Stomach (tissue), 19 donors: ENCODE results near the gene AZGP1. TPM values are rescaled to one million over a fixed set of nuclear protein-coding genes. Genes with fewer than 3 reads are reported as not detected.

Experiments used
- DNase-seq, 2 donors: peaks; one replicate each; pipeline versions ENCODE4 v3.0.0 to v3.0.0-alpha.2; 2013 to 2019
- H3K27ac ChIP-seq, 5 donors: fragments of 200-600 bp in 4 of 5; sonication (generic) in 4 of 5; one replicate each; pipeline ENCODE4 v1.5.1; 2013 to 2019; ENCODE audit warnings: mild to moderate bottlenecking in 1 of 5, moderate library complexity in 1 of 5
- H3K27me3 ChIP-seq, 3 donors: fragments of 200-600 bp; sonication (generic); one replicate each; pipeline ENCODE4 v1.5.1; 2017 to 2019; ENCODE audit warnings: mixed run types in 1 of 3
- H3K36me3 ChIP-seq, 4 donors: fragments of 200-600 bp; sonication (generic); 1 replicate in 3 of 4; 2 replicates in 1 of 4; pipeline ENCODE4 v1.5.1; 2016 to 2019
- H3K4me1 ChIP-seq, 4 donors: fragments of 200-600 bp; sonication (generic); one replicate each; pipeline ENCODE4 v1.5.1; 2016 to 2019
- H3K4me3 ChIP-seq, 4 donors: fragments of 200-600 bp; sonication (generic) in 3 of 4; one replicate each; pipeline ENCODE4 v1.5.1; 2016 to 2019; ENCODE audit warnings: mild to moderate bottlenecking in 1 of 4
- H3K9me3 ChIP-seq, 4 donors: fragments of 200-600 bp; sonication (generic); one replicate each; pipeline ENCODE4 v1.5.1; 2016 to 2019
- EP300 ChIP-seq: sonication (generic); formaldehyde crosslinking; IDR thresholded peaks from one replicate; pipeline ENCODE4 v1.6.1; 2017; ENCODE audit warnings: antibody characterized with exemption
- POLR2A ChIP-seq, 4 donors: fragments of 450-650 bp; IDR thresholded peaks; one replicate each; pipeline ENCODE4 v1.6.1; 2016; ENCODE audit warnings: antibody characterized with exemption in 4 of 4, control low read depth in 2 of 4, mild to moderate bottlenecking in 1 of 4, moderate library complexity in 1 of 4
- POLR2AphosphoS5 ChIP-seq, 3 donors: sonication (generic); formaldehyde crosslinking; IDR thresholded peaks; one replicate each; pipeline ENCODE4 v1.6.1; 2016; ENCODE audit warnings: antibody characterized with exemption in 3 of 3
- WGBS, 5 donors: extraction: QIAGEN DNeasy Blood & Tissue Kit in 3 of 5; methylation state at CpG; one replicate each; pipeline versions ENCODE4 v1.1.5 to v1.1.7; 2013 to 2018; 5-methylcytosine and 5-hydroxymethylcytosine counted together
- intact Hi-C: fragments of 100-400 bp; cut with DNase I; formaldehyde crosslinking; loops from one replicate; pipeline ENCODE4 v1.15.1; 2023; ENCODE audit warnings: low total_unique reads
- long read RNA-seq, 10 donors: transcript quantifications; one replicate each; lab custom pipeline, GENCODE V29; 2026
- polyA plus RNA-seq, 3 donors: library from polyadenylated mRNA; stranded (reverse); fragments of 200-250 nt; gene quantifications; one replicate each; pipeline ENCODE4 v1.2.3, GENCODE V29; 2013
- total RNA-seq, 5 donors: library from RNA; depleted of rRNA; stranded (reverse); fragments of >200 nt; gene quantifications; one replicate each; pipeline versions ENCODE4 v1.1.0 to v1.2.3, GENCODE V29; 2014 to 2016
- TF ChIP-seq, protein P1 (sequence below), 7 experiments: fragments of 450-650 bp in 4 of 7; fragments of 200-600 bp in 3 of 7; sonication (generic) in 3 of 7; IDR thresholded peaks; one replicate each; pipeline ENCODE4 v1.5.1; 2016 to 2019; ENCODE audit warnings: antibody characterized with exemption in 7 of 7, control low read depth in 2 of 7, mild to moderate bottlenecking in 1 of 7
- donor health status: healthy with polysubstance abuse.
- donor health status: Bipolar disorder and iron deficiency.
- donor health status: healthy.

Gene AZGP1
- 10 to 100 TPM in 2 of 5 donors, 1 to 10 TPM in 2, not detected in 1; 6.8 to 92.3 (median 32.7) TPM for total RNA-seq
- polyA plus RNA-seq: 100 to 1,000 TPM; 235 to 461 (median 422) TPM
- long read RNA-seq, donor 1, transcript AZGP1-204 (2 exons, 787 nt): major isoform, 10 of 20 reads
- long read RNA-seq, donor 1, transcript AZGP1-201 (4 exons, 1,307 nt): minor isoform, 7 of 20 reads
- long read RNA-seq, donor 1, partial matches to known transcripts: 0 of 20 reads
- long read RNA-seq, donor 1, other reads (novel, unspliced or antisense): 0 of 20 reads
- long read RNA-seq, donor 2, partial matches to known transcripts: 0 of 3 reads
- long read RNA-seq, donor 2, other reads (novel, unspliced or antisense): 0 of 3 reads
- long read RNA-seq, donor 3, partial matches to known transcripts: 0 of 2 reads
- long read RNA-seq, donor 3, other reads (novel, unspliced or antisense): 0 of 2 reads
- long read RNA-seq, donor 4: 0 reads
- long read RNA-seq, donor 5, partial matches to known transcripts: 0 of 2 reads
- long read RNA-seq, donor 5, other reads (novel, unspliced or antisense): 0 of 2 reads
- long read RNA-seq, donor 6, partial matches to known transcripts: 0 of 7 reads
- long read RNA-seq, donor 6, other reads (novel, unspliced or antisense): 0 of 7 reads
- long read RNA-seq, donor 7: 0 reads
- long read RNA-seq, donor 8, partial matches to known transcripts: 0 of 2 reads
- long read RNA-seq, donor 8, other reads (novel, unspliced or antisense): 0 of 2 reads
- long read RNA-seq, donor 9, partial matches to known transcripts: 0 of 2 reads
- long read RNA-seq, donor 9, other reads (novel, unspliced or antisense): 0 of 2 reads
- long read RNA-seq, donor 10, partial matches to known transcripts: 0 of 3 reads
- long read RNA-seq, donor 10, other reads (novel, unspliced or antisense): 0 of 3 reads

DNA sequence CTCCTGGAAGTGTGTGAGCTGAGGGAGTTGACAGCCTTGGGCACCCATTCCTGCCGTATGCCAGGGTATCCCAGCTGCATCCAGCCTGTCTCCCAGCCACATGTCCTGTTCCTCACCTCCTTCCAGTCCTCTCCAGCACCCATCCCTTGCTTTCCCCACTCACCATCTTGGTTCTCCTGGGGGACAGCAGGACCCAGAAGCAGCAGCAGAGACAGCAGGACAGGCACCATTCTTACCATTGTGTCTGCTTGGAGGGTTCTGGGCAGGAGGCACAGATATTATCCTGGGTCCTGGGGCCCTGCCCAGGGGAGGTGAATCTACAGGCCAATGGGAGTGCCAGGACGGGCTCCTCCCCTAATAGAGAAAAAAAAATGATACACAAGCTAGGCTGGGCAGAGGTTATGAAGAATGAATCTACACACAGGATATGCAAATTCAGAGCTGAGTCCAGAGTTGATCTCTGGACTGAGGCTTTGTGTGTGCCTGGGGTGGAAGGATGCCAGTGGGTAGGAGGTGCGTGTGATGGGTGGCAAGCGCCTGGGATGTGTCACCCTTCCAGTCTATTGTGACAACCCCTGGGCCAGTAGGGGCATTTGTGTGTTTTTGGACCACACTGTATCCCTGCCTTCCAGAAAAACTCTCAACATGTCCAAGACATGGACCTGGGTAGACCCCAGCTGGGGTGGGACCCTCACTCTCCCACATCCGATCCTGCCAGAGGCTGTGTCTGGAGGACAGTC, at the start of gene AZGP1:
Gene AZGP1, minus strand, starts transcription at position 250 of the 740 bp plus-strand sequence. Its CDS starts 11 bp downstream, at position 239.
- 36 to 62% (median 41%) methylated on average over 5 of the region's 5 CpGs for WGBS, 5 donors
- H3K27ac ChIP-seq: peak within 1 kb of the TSS; percentile 20 to 86 (median 44)
- H3K27me3 ChIP-seq: no peaks in the 10 kb centered on the region

DNA sequence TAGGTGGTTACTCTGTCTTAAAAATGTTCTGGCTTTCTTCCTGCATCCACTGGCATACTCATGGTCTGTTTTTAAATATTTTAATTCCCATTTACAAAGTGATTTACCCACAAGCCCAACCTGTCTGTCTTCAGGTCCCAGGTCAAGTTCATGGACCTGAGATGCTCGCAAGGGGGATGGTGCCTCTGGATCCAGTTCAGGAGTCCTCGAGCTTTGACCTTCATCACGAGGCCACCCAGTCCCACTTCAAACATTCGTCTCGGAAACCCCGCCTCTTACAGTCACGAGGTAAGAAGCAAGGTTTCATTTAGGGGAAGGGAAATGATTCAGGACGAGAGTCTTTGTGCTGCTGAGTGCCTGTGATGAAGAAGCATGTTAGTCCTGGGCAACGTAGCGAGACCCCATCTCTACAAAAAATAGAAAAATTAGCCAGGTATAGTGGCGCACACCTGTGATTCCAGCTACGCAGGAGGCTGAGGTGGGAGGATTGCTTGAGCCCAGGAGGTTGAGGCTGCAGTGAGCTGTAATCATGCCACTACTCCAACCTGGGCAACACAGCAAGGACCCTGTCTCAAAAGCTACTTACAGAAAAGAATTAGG, 48.3 kb upstream of the AZGP1 start:
- Histone ChIP-seq H3K27me3 (no peaks in the 10 kb centered on the region), H3K36me3 (peaks cover 40 to 83% (median 79%) of the 10 kb centered on the region in 4 donors), H3K4me1 (peaks cover 39 to 62% (median 47%) of the 10 kb centered on the region in 4 donors), H3K27ac (peak overlapping the region; percentile 15 to 100 (median 76)), H3K4me3 (peak overlapping the region in 1 of 4 donors; percentile 9), H3K9me3 (no peaks in the 10 kb centered on the region)
- WGBS, 5 donors: 54 to 71% (median 69%) methylated on average over 12 of the region's 12 CpGs
- intact Hi-C loops: no loop called here
- no peak for DNase-seq
- TF ChIP-seq POLR2A (IDR thresholded peaks at IDR 0.05) (no peak), EP300 (no peak), POLR2AphosphoS5 (IDR thresholded peaks at IDR 0.05) (no peak)
- TF ChIP-seq, protein P1, sequence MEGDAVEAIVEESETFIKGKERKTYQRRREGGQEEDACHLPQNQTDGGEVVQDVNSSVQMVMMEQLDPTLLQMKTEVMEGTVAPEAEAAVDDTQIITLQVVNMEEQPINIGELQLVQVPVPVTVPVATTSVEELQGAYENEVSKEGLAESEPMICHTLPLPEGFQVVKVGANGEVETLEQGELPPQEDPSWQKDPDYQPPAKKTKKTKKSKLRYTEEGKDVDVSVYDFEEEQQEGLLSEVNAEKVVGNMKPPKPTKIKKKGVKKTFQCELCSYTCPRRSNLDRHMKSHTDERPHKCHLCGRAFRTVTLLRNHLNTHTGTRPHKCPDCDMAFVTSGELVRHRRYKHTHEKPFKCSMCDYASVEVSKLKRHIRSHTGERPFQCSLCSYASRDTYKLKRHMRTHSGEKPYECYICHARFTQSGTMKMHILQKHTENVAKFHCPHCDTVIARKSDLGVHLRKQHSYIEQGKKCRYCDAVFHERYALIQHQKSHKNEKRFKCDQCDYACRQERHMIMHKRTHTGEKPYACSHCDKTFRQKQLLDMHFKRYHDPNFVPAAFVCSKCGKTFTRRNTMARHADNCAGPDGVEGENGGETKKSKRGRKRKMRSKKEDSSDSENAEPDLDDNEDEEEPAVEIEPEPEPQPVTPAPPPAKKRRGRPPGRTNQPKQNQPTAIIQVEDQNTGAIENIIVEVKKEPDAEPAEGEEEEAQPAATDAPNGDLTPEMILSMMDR (IDR thresholded peaks at IDR 0.05): no peak

More for the DNA sequence above, at the start of gene AZGP1:
- Histone ChIP-seq H3K4me1 (peaks cover 0 to 10% (median 2%) of the 10 kb centered on the region in 4 donors), H3K9me3 (no peaks in the 10 kb centered on the region), H3K36me3 (peaks cover 0 to 4% (median 0%) of the 10 kb centered on the region in 4 donors), H3K4me3 (peak within 1 kb of the TSS; percentile 2 to 35 (median 27))
- TF ChIP-seq EP300: no peak
- peak in 1 of 3 donors; percentile 18 for TF ChIP-seq POLR2AphosphoS5 (IDR thresholded peaks at IDR 0.05)
- peak in 1 of 4 donors; percentile 22 for TF ChIP-seq POLR2A (IDR thresholded peaks at IDR 0.05)
- intact Hi-C loops: no loop called here
- DNase-seq: peak; percentile 32 to 59

DNA sequence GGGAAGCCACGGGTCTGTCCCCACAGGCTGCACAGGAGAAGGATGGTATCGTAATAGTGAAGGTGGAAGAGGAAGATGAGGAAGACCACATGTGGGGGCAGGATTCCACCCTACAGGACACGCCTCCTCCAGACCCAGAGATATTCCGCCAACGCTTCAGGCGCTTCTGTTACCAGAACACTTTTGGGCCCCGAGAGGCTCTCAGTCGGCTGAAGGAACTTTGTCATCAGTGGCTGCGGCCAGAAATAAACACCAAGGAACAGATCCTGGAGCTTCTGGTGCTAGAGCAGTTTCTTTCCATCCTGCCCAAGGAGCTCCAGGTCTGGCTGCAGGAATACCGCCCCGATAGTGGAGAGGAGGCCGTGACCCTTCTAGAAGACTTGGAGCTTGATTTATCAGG, 47.7 kb upstream of the AZGP1 start:
- H3K9me3 ChIP-seq: no peaks in the 10 kb centered on the region
- no peak for DNase-seq
- intact Hi-C loops: no loop called here
- 63 to 81% (median 73%) methylated on average over 8 to 12 of the region's 12 CpGs for WGBS, 5 donors
- peaks cover 40 to 83% (median 77%) of the 10 kb centered on the region in 4 donors for H3K36me3 ChIP-seq
- peaks cover 45 to 67% (median 53%) of the 10 kb centered on the region in 4 donors for H3K4me1 ChIP-seq
- H3K27ac ChIP-seq: peak overlapping the region; percentile 71 to 100 (median 90)
- H3K4me3 ChIP-seq: peak overlapping the region in 1 of 4 donors; percentile 9
- no peak for TF ChIP-seq POLR2A (IDR thresholded peaks at IDR 0.05)
- TF ChIP-seq, protein P1 (IDR thresholded peaks at IDR 0.05): no peak
- no peak for TF ChIP-seq EP300
- no peak for TF ChIP-seq POLR2AphosphoS5 (IDR thresholded peaks at IDR 0.05)
- H3K27me3 ChIP-seq: no peaks in the 10 kb centered on the region

DNA sequence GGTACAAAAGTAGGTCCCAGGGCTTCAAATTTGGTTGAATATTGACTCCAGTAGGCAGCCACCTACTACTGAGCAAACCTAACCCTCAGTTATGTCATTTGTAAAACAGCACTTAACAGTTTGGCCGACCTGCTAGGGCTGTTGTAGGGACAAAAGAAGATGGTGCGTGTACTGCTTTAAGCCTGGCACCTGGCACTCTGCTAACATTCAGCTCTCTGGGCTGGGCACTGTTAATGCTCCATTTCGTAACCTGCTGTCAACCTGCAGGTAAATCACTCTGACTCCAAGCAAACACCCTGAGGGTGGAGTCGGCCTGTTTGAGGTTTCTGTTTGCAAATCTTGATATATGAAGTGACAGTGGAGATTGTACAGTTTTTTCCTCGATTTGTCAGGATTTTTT, 46.8 kb upstream of the AZGP1 start:
- peaks cover 37 to 75% (median 68%) of the 10 kb centered on the region in 4 donors for H3K36me3 ChIP-seq
- TF ChIP-seq POLR2AphosphoS5 (IDR thresholded peaks at IDR 0.05): peak in 1 of 3 donors; percentile 77
- TF ChIP-seq EP300: no peak
- DNase-seq: peak; percentile 84 to 93
- no peak overlapping the region for H3K4me3 ChIP-seq
- 23 to 58% (median 41%) methylated on average over 5 of the region's 5 CpGs for WGBS, 5 donors
- peak overlapping the region; percentile 71 to 100 (median 90) for H3K27ac ChIP-seq
- H3K4me1 ChIP-seq: peaks cover 50 to 77% (median 61%) of the 10 kb centered on the region in 4 donors
- H3K9me3 ChIP-seq: no peaks in the 10 kb centered on the region
- intact Hi-C loops: no loop called here
- no peaks in the 10 kb centered on the region for H3K27me3 ChIP-seq
